Neuron (in vitro differentiated cells): Measurements from ENCODE around the gene ACADVL.
A peak's percentile ranks its signal among the peaks of the same experiment; 100 is the strongest.
"Not testable (repeated sequence)": the region's sequence is repeated elsewhere in the genome, so short reads cannot be mapped to it uniquely, and the experiment has no call there.

Experiments used
- H2AFZ ChIP-seq: one replicate; pipeline ENCODE4 v1.6.1; 2013; ENCODE audit warnings: low read depth, mild to moderate bottlenecking, inconsistent platforms, low read length, moderate library complexity
- H3K27me3 ChIP-seq: one replicate; pipeline ENCODE4 v1.6.1; 2013; ENCODE audit warnings: low read length; ENCODE audit not compliant: insufficient read depth
- H3K36me3 ChIP-seq: one replicate; pipeline ENCODE4 v1.6.1; 2013; ENCODE audit warnings: low read length; ENCODE audit not compliant: insufficient read depth
- H3K4me1 ChIP-seq: one replicate; pipeline ENCODE4 v1.6.1; 2013; ENCODE audit warnings: low read length; ENCODE audit not compliant: insufficient read depth
- H3K4me3 ChIP-seq: 2 replicates; pipeline ENCODE4 v1.5.1; 2013; ENCODE audit warnings: mild to moderate bottlenecking, low read length, moderate library complexity
- H3K9me3 ChIP-seq: one replicate; pipeline ENCODE4 v1.6.1; 2013; ENCODE audit warnings: low read length

ACADVL gene

GRCh38 chr17:7219812-7220592 is at the start of gene ACADVL, which contains the start of gene DLG4:
TSS of gene ACADVL (plus strand) at chr17:7219938. CDS start at chr17:7219985, 47 bp downstream.
TSS of gene DLG4 (minus strand) at chr17:7219836.
- Histone ChIP-seq H3K4me1 (peaks cover 52% of the 10 kb centered on the region), H3K36me3 (peaks cover 33% of the 10 kb centered on the region), H3K4me3 (peak within 1 kb of the TSS; percentile 72), H3K27me3 (no peaks in the 10 kb centered on the region), H2AFZ (no peak within 1 kb of the TSS), H3K9me3 (no peaks in the 10 kb centered on the region)

- H3K4me3 ChIP-seq, H3K27me3 ChIP-seq, H3K36me3 ChIP-seq, H2AFZ ChIP-seq: not testable (repeated sequence)
- peaks cover 13% of the 10 kb centered on the region for H3K4me1 ChIP-seq
- H3K9me3 ChIP-seq: peaks cover 11% of the 10 kb centered on the region
Measured at GRCh38 chr17:7172522-7173191, 47.1 kb upstream of the ACADVL start.

GRCh38 chr17:7173687-7174602 is 45.8 kb upstream of the ACADVL start:
- H3K9me3 ChIP-seq: peaks cover 8% of the 10 kb centered on the region
- H3K36me3 ChIP-seq: peaks cover 9% of the 10 kb centered on the region
- no peak overlapping the region for H2AFZ ChIP-seq
- H3K27me3 ChIP-seq: no peaks in the 10 kb centered on the region
- peaks cover 20% of the 10 kb centered on the region for H3K4me1 ChIP-seq
- no peak overlapping the region for H3K4me3 ChIP-seq

- H3K4me3 ChIP-seq: no peak overlapping the region
- H3K9me3 ChIP-seq: peaks cover 3% of the 10 kb centered on the region
- H3K27me3 ChIP-seq: no peaks in the 10 kb centered on the region
Measured at GRCh38 chr17:7174603-7175326, 45.0 kb upstream of the ACADVL start.

GRCh38 chr17:7175330-7175733 is 44.4 kb upstream of the ACADVL start:
- Histone ChIP-seq H3K4me3 (peak overlapping the region; percentile 63), H3K36me3 (peaks cover 9% of the 10 kb centered on the region), H3K4me1 (peaks cover 20% of the 10 kb centered on the region), H2AFZ (no peak overlapping the region), H3K9me3 (peaks cover 3% of the 10 kb centered on the region), H3K27me3 (no peaks in the 10 kb centered on the region)

More at GRCh38 chr17:7174603-7175326, 45.0 kb upstream of the ACADVL start:
- H3K36me3 ChIP-seq: peaks cover 9% of the 10 kb centered on the region
- peaks cover 20% of the 10 kb centered on the region for H3K4me1 ChIP-seq
- H2AFZ ChIP-seq: no peak overlapping the region

- Histone ChIP-seq H3K36me3 (peaks cover 9% of the 10 kb centered on the region), H3K27me3 (no peaks in the 10 kb centered on the region), H3K4me1 (peaks cover 20% of the 10 kb centered on the region), H2AFZ (no peak overlapping the region), H3K4me3 (peak overlapping the region; percentile 63), H3K9me3 (peaks cover 3% of the 10 kb centered on the region)
Measured at GRCh38 chr17:7176107-7176840, 43.5 kb upstream of the ACADVL start.

GRCh38 chr17:7176841-7177190 is 42.9 kb upstream of the ACADVL start:
- Histone ChIP-seq H3K4me1 (peaks cover 20% of the 10 kb centered on the region), H3K27me3 (no peaks in the 10 kb centered on the region), H3K36me3 (peaks cover 9% of the 10 kb centered on the region), H3K9me3 (peaks cover 3% of the 10 kb centered on the region), H2AFZ (peak overlapping the region; percentile 65), H3K4me3 (peak overlapping the region; percentile 63)

- peaks cover 20% of the 10 kb centered on the region for H3K4me1 ChIP-seq
- peaks cover 9% of the 10 kb centered on the region for H3K36me3 ChIP-seq
- peak overlapping the region; percentile 63 for H3K4me3 ChIP-seq
- H3K9me3 ChIP-seq: peaks cover 3% of the 10 kb centered on the region
- H2AFZ ChIP-seq: peak overlapping the region; percentile 65
- no peaks in the 10 kb centered on the region for H3K27me3 ChIP-seq
Measured at GRCh38 chr17:7177191-7177953, 42.4 kb upstream of the ACADVL start.

- H3K36me3 ChIP-seq: peaks cover 7% of the 10 kb centered on the region
- peaks cover 3% of the 10 kb centered on the region for H3K9me3 ChIP-seq
- H2AFZ ChIP-seq: peak overlapping the region; percentile 65
- H3K27me3 ChIP-seq: no peaks in the 10 kb centered on the region
- peaks cover 20% of the 10 kb centered on the region for H3K4me1 ChIP-seq
- peak overlapping the region; percentile 63 for H3K4me3 ChIP-seq
Measured at GRCh38 chr17:7177954-7178477, 41.7 kb upstream of the ACADVL start.

GRCh38 chr17:7178973-7179316 is 40.8 kb upstream of the ACADVL start:
- Histone ChIP-seq H2AFZ (no peak overlapping the region), H3K27me3 (no peaks in the 10 kb centered on the region), H3K36me3 (peaks cover 4% of the 10 kb centered on the region), H3K4me1 (peaks cover 20% of the 10 kb centered on the region), H3K9me3 (peaks cover under 1% of the 10 kb centered on the region), H3K4me3 (no peak overlapping the region)
